LNCaP clone FGC (cell line): ENCODE data around the gene C1orf53.

Experiments used
- DNase-seq: peaks from one replicate; pipeline ENCODE4 v3.0.0-alpha.2; 2011; ENCODE audit warnings: low read depth
- H3K4me3 ChIP-seq: 2 replicates; pipeline ENCODE4 v1.5.1; 2011; ENCODE audit warnings: mild to moderate bottlenecking, low read depth, low read length, control low read depth
- TF ChIP-seq, protein P1 (sequence below): IDR thresholded peaks from 2 replicates; pipeline ENCODE4 v1.5.1; 2012; ENCODE audit warnings: mild to moderate bottlenecking; ENCODE audit not compliant: control insufficient read depth, insufficient read depth; ENCODE audit errors: extremely low read depth

The C1orf53 gene

GRCh38 chr1:197908716-197909220, 6.3 kb downstream of the C1orf53 start:
- H3K4me3 ChIP-seq = no peak overlapping the region
- TF ChIP-seq, protein P1, sequence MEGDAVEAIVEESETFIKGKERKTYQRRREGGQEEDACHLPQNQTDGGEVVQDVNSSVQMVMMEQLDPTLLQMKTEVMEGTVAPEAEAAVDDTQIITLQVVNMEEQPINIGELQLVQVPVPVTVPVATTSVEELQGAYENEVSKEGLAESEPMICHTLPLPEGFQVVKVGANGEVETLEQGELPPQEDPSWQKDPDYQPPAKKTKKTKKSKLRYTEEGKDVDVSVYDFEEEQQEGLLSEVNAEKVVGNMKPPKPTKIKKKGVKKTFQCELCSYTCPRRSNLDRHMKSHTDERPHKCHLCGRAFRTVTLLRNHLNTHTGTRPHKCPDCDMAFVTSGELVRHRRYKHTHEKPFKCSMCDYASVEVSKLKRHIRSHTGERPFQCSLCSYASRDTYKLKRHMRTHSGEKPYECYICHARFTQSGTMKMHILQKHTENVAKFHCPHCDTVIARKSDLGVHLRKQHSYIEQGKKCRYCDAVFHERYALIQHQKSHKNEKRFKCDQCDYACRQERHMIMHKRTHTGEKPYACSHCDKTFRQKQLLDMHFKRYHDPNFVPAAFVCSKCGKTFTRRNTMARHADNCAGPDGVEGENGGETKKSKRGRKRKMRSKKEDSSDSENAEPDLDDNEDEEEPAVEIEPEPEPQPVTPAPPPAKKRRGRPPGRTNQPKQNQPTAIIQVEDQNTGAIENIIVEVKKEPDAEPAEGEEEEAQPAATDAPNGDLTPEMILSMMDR = no peak
- no peak for DNase-seq

GRCh38 chr1:197909384-197909783, 7.0 kb downstream of the C1orf53 start:
- TF ChIP-seq, protein P1 = no peak
- DNase-seq = no peak
- H3K4me3 ChIP-seq = no peak overlapping the region

- no peak overlapping the region for H3K4me3 ChIP-seq
- TF ChIP-seq, protein P1 = no peak
- DNase-seq = no peak
Measured at GRCh38 chr1:197910120-197910991, 7.9 kb downstream of the C1orf53 start.

DNA sequence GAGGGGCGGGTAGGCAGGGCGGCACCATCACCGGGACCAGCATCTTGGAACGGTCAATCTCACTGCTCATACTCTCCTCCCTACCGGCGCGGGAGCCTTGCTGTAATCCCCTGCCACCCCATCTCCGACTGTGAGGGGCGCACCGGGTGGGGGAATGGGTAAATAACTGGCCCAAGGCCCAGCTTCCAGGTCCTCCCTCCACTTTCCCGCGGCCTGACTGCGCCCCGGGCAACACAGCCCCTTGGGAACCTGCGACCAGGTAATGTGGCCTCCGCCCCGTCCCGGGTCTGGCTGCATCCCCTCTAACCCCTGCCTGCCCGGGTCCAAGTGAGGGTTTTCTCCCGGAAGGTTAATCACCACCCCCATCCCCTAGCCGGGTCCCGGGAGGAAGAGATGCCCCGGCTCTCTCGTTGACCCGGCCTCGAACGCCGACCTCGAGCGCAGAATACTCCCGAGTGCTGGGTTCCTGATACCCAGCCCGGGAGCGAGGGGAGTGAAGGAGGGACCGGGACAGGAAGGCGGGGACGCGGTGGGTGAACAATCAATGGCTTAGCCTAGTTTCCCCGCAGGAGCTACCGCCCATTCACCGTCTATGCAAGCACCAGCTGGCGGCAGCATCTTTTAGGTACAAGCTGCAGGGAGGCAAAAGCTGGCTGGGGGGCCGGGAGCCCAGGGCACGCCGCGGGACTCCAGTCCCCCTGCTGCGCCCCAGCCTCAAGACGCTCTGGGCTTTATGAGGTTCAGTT, 8.9 kb downstream of the C1orf53 start:
- TF ChIP-seq, protein P1 = no peak
- no peak overlapping the region for H3K4me3 ChIP-seq
- DNase-seq = no peak

- no peak overlapping the region for H3K4me3 ChIP-seq
- DNase-seq = no peak
- TF ChIP-seq, protein P1 = no peak
Measured at GRCh38 chr1:197911857-197912696, 9.6 kb downstream of the C1orf53 start.

GRCh38 chr1:197912739-197913494, 10.5 kb downstream of the C1orf53 start:
- TF ChIP-seq, protein P1 = no peak
- H3K4me3 ChIP-seq = no peak overlapping the region
- DNase-seq = no peak
